Measurements from ENCODE around the gene LRFN5.

Gene LRFN5

DNA sequence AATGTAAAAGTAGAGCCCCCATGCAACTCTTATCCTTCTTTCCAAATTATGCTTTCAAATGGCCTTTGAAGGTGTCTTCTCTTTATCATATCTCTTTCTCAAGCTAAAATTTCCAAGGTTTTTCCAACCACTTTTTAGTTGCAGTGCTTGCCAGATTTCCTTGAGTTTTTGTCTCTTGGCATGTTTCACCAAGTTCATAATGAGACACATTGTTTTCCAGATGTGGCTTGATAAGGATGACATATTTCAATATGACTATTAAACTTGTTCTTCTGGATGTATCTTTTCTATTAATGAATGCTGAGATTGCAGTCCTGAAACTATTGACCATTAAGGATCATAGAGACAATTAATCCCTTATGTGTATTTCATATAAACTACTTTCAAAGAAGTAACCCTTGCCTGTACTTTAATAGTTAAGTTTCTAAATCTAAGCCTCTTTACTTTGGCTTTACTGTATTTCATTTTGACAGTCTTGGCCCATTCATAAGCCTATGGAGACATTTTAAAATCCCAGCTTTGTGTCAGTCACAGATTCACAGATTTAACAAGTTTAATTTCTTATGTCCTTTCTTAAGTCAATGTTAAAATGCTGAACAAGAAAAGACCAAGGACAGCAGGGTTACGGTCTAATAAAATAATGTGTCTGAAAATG lies 151.5 kb downstream of the LRFN5 start:
- H3K27ac ChIP-seq = no peak overlapping the region
- DNase-seq (ENCODE audit: low read depth, low spot score) = no peak

DNA sequence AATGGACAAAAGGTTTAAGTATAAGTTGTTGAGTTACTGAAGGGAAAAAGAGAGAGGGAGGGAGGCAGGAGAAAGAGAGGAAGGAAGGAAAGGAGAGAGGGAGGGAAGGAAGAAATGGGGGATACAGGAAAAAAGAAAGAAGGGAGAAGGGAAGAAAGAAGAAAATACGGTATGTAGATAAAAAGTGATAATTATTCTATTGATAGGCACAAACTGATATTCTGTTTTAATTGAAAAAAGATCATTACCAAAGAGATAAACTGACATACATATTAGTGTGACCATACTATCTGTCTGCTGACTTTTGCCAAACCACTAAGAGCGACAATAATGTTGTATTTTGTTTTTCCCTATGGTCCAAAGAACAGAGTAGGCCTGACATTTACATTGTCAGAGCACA lies 154.5 kb downstream of the LRFN5 start:
- no peak for DNase-seq (ENCODE audit: low read depth, low spot score)
- H3K27ac ChIP-seq = no peak overlapping the region

DNA sequence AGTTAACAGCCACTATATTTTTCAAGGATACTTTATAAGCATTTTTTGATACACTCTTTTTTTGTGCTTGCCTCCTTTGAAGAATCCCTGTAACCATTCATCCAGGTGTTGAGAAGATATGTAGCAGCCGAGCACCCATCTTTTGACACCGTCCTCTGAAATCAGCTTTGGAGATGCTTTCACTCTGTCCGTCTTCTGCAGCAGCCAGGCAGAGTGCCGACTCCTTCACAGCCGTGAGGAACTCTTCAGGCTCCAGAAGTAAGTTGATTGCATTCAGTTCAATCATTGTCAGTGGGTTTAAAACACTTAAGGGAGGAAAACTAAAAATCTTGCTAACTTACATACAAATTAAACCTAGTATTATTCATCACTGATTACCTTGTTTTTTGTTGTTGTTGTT lies 160.1 kb downstream of the LRFN5 start:
- no peak overlapping the region for H3K27ac ChIP-seq
- DNase-seq (ENCODE audit: low read depth, low spot score) = no peak

DNA sequence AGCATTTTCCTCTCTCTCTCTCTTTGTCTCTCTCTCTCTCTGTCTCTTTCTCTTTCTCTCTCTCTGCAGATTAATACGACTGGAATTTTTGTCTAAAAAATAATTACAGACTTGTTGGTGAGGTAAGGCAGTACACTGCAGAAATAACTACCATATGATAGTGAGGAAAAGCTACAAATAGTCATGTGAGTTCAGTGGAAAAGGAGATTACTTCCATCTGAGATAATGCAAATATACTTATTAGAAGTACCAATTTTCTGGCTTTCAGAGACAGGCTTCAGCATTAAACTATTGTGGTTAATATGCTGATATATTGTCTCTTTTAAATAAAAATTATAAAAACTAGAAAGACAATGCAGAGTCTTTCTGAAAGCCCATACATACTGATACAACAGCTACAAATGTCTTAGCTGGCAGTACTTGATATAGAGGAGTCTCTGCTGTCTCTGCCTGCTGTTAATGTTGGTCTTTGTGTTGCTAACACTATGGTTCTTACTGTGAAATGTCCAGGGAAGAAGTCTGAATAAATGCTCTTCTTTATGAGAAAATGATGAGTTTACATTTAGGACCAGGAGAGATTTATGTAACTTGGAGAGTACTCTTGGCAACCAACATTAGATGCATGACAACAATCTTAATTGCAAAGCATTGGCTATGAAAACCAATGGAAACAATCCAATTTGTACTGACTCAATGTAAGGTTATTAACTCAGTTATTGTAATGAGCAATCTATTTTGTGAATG lies 167.0 kb downstream of the LRFN5 start:
- no peak overlapping the region for H3K27ac ChIP-seq
- DNase-seq (ENCODE audit: low read depth, low spot score) = no peak

DNA sequence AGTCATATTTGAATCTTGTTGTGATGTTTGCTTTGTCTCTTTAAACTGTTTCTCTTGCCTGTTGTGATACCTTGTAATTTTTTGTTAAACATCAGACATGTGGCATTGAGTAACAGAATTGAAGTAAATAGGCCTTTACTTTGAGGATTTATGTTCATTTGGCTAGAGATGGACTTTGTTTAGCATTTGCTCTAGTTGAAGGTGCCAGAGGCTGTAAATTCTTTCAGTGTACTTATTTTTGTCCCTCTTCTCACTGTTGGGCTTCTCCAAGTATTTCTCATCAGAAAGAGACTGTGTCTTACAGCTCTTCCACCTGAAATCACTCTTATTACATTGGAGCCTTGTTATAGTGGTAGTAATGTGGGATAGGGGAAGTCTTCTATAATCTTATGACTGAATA lies 175.8 kb downstream of the LRFN5 start:
- H3K27ac ChIP-seq = no peak overlapping the region
- DNase-seq (ENCODE audit: low read depth, low spot score) = no peak

DNA sequence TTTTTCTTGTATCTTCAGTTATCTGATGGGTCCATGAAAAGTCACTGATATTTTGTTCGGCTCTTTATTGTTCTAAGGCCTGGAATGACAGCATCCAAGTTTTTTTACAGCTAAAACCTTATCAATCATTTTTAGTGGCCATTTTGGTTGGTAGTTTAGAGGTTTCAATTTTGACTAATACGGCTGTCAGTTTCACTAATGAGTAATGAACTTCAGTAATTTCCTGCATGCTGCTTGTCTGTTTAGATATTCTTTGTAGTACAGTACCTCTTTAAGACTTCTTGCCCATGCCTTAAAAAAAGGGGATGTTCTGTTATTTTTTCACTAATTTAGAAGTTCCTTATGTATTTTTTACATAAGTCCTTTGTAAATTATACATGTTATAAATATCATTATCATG lies 176.7 kb downstream of the LRFN5 start:
- no peak for DNase-seq (ENCODE audit: low read depth, low spot score)
- no peak overlapping the region for H3K27ac ChIP-seq

DNA sequence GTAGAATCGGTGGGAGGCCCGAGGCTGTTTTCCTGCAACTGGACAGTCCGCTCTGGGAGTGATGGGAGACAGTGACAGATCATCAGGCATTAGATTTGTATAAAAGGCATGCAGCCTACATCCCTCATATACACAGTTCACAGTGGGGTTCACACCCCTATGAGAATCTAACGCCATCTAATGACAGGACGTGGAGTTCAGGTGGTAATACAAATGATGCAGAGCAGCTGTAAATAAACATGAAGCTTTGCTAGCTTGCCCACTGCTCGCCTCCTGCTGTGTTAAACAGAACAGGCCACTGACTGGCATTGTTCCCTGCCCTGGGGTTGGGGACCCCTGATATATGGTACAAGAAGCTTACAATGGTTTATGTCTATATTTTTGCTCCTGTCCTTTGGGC lies 179.0 kb downstream of the LRFN5 start:
- H3K27ac ChIP-seq = no peak overlapping the region
- DNase-seq (ENCODE audit: low read depth, low spot score) = no peak

DNA sequence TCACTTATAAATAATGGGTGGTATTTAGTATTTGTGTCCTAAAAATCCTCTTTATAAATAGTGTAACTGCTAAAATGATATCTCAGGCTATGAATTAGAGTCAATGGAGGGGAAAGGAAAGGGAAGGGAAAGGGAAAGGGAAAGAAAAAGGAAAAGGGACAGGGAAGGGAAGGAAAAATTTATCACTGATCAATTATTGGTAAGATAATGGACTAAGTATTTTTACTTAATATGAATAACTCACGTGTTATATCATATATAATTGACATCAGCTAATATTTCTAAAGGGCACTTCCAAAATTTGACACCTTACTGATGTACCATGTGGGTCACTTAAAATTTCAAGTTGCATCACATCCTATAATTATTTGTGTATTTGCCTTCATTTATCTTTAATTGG lies 193.1 kb downstream of the LRFN5 start:
- H3K27ac ChIP-seq = no peak overlapping the region
- DNase-seq (ENCODE audit: low read depth, low spot score) = no peak

DNA sequence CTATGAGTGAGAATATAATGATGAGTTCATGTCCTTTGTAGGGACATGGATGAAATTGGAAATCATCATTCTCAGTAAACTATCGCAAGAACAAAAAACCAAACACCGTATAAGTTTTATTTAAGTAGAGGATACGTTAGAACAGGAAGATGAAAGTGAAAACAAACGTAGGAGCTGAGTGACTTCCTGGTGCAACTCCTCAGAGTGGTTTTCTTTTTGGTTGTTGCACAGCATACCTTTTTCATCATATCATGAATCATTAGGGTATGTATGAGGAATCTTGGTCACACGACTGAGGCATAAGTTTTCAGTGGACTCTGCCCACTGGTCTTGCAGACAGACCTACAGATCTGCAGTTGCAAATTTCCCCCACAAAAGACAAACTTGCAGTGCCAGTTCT lies 199.0 kb downstream of the LRFN5 start:
- no peak for DNase-seq (ENCODE audit: low read depth, low spot score)
- H3K27ac ChIP-seq = no peak overlapping the region

DNA sequence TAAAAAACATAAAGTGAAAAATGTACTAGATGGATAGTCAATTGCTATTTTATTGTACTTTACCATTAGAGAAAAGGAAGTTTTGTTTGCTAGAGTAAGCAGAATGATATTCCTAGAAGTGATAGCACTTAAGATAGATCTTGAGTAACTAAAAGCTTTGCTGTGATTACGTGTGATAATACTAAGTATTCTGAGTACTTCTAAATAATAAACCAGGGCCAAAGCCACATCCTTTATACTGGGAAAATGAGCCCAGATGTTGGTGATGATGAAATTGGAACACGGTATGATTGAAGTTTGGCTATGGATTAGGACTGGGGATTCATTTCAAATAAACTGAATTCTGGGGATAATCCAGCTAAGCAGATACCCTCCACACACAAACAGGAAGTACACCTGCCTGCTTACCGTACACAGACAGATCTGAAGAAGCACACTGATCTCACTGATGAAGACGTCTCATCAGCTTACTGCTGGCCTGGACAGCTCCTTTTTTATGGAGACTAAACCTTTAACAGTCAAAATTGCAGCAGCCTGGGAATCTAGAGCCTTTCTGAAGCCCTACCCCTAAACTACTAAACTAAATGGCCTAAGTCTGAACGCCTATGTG lies 199.8 kb downstream of the LRFN5 start:
- H3K27ac ChIP-seq = no peak overlapping the region
- no peak for DNase-seq (ENCODE audit: low read depth, low spot score)

DNA sequence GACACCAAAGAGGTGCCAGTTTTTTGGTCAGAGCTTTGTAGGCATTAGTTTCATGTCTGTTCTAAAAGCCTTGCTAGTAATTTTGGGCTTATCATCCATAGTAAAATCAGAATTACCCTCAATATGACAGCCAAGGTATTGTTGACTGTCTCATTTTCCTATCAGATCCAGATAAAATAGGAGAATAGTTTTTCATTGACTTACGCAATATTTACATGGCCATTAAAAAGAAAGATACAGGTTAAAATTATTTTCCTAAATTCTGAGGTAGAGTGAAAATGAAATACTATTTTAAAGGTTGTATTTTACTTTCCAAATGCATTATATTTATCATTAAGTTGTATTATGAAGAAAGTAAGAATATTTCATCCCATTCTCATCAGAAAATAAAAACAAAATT lies 203.7 kb downstream of the LRFN5 start:
- no peak for DNase-seq (ENCODE audit: low read depth, low spot score)
- H3K27ac ChIP-seq = no peak overlapping the region

DNA sequence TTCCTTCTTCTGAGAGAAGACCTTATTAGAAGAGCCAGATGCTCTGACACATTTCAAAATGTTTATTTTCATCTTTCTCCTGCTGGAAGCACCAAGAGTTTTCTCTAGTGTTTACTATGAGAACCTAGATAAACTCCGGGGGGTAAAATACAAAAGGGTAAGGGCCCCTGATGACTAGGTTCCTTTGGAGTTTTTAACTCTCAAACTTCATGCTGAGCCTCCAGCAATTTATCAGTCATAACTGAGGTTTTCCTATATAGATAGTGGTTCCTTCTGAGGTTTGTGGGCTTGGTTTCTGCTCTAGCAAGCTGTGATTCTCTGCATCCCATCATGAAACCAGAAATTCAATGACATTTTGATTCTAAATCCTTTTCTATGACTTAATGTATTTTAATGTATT lies 210.9 kb downstream of the LRFN5 start:
- H3K27ac ChIP-seq = no peak overlapping the region
- DNase-seq (ENCODE audit: low read depth, low spot score) = no peak

DNA sequence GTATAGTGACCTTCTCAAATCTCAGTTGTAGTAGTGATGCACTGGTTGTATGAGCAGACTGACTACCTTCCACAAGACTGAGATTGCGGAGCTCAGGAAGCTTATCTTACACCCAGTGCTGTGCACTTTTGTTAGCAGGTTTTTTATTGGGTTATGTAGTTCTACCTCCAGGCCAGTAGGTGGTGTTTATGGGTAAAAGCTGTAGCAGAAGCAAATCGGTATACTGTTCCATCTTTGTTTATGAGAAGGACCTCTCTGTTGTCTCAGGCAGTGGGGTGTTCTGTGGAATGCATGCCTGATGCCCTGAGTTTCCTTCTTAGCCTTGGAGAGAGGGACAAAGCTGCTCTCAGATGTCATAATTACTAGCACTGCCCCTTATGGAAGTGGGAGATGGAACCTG lies 217.8 kb downstream of the LRFN5 start:
- DNase-seq (ENCODE audit: low read depth, low spot score) = no peak
- no peak overlapping the region for H3K27ac ChIP-seq

DNA sequence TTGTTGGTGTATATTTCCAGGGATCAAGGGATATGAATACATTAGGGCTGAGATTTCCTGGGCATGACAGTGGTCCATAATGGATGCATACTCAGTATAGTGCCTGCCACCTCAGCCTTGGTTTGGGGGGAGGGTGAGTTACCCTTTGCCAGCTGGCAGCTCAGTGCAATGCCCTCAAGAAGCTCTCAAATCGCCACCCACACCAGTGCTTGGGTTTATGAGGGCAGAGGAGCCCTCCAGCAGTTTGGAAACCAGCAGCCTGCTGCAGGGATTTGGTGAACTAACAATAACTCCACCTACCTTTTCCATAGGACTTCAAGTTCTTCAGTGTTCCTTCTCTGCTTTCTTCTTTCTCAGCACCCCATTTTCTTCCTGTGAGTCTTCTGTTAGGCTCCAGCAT lies 218.9 kb downstream of the LRFN5 start:
- DNase-seq (ENCODE audit: low read depth, low spot score) = no peak
- H3K27ac ChIP-seq = no peak overlapping the region

DNA sequence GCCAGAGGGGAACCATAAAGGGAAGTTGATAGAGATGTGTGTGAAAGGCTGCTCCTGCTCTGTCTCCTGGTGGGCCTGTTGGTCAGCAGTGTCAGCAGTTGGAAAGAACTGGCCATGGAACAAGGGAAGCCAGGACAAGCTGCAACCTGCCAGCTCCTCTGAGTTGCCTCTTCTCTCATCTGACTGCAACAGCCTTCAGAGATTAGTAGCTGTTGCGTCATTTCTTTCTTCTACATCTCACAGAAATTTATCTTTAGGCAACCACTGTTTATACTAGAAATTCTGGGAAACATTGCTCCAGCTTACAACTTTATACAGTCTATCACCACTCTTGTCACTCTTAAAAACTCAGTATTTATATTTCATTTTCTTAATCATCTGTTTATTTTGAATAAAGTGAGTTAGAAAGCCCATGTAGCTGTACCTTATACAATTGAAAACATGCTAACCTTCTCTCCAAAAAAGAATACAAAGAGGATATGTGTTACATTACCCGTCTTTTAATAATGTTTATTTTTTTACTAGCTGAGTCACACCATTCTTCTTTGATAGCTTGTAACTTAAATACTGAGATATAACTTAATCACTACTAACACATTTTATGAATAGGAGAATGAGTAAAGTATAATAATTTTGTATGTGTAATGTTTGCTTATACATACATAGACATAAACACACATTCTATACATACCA lies 224.2 kb downstream of the LRFN5 start:
- H3K27ac ChIP-seq = peak overlapping the region; percentile 92
- DNase-seq (ENCODE audit: low read depth, low spot score) = peak; percentile 29

DNA sequence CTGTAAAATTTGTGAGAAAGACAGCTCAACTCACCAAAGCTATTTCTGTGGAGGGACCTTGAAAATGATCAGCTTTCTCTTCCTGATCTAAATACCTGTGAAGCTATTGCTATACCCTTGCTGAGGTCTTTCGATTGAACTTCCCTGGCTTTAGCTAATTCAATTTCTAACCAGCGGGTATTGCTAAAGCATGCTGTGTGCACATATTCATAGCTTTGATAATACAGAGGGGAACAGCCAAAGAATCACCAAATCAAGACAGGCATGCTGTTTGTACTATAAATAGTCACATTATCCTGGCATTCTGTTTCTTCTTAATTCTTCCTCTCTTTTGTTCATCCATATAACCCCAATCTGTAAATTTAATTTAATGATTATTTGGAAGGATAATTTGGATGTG lies 233.0 kb downstream of the LRFN5 start:
- no peak for DNase-seq (ENCODE audit: low read depth, low spot score)
- H3K27ac ChIP-seq = no peak overlapping the region

DNA sequence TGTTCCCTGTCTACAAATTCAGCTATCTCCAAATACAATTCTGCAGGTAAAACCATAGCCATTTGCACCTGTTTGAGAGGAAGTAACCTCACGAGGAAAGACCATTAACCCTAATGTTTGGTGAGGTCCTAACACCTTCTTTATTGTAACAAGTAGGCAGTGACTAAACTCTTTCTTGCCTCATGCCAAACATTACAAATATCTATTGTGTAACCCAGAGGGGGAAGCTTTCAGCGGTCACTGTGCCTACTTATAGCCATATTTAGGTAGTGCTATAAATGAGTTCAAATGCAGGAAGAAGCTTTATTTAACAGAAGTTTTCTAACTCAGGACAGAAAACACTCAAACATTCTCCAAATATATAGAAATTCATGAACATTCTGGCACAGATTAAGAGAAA lies 252.7 kb downstream of the LRFN5 start:
- H3K27ac ChIP-seq = no peak overlapping the region
- DNase-seq (ENCODE audit: low read depth, low spot score) = no peak

DNA sequence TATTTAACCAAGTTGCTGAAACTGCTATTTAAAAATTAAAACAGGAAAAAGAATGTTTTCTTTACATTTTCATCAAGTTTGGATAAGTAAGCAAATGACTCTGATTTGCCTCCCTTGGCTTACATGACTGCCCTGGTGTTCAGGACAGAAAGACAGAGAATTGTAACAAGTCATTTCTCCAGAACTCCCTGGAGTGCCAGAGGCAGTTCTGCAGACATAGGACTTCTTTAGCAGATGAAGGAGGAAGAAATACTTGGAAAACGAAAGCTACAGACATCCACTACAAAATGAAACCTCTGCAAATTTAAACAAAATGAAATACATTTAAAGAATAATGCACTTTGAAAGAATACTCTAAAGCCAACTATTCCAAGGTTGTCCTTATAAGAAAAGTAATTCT lies 253.9 kb downstream of the LRFN5 start:
- H3K27ac ChIP-seq = no peak overlapping the region
- DNase-seq (ENCODE audit: low read depth, low spot score) = no peak

DNA sequence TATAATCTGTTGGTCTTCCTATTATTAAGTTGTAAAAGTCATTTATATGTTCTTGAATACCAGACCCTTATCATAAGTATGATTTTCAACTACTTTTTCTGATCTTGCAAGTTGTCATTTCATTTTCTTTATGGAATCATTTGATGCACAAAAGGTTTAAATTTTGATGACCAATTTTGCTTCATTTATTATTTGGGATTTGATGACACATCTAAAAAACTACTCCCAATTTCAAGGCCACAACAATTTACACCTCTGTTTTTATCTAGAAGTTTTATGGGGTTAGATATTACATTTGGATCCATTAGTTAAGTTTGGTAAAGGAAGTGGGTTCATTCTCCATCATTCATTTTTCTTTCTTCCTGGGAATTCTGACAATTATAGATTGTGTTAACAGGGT lies 259.2 kb downstream of the LRFN5 start:
- no peak for DNase-seq (ENCODE audit: low read depth, low spot score)
- H3K27ac ChIP-seq = no peak overlapping the region

DNA sequence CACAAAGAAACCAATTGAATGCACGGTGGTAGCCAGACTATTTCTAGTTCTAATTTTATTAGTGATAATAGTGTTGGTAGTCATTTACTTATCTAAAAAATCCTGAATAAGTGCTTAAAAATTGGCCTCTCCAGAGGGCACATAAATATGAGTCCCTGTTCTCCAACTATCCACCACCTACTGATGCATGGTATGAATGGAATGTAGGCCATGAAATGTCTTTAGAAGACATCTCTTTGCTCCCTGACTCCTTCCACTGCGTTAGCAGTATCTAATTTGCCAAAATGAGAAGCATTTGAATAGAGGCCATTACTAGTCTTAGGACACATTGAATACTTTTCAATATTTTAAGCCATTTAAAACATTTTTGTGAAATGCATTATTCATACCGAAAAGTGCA lies 261.7 kb downstream of the LRFN5 start:
- DNase-seq (ENCODE audit: low read depth, low spot score) = no peak
- H3K27ac ChIP-seq = no peak overlapping the region

DNA sequence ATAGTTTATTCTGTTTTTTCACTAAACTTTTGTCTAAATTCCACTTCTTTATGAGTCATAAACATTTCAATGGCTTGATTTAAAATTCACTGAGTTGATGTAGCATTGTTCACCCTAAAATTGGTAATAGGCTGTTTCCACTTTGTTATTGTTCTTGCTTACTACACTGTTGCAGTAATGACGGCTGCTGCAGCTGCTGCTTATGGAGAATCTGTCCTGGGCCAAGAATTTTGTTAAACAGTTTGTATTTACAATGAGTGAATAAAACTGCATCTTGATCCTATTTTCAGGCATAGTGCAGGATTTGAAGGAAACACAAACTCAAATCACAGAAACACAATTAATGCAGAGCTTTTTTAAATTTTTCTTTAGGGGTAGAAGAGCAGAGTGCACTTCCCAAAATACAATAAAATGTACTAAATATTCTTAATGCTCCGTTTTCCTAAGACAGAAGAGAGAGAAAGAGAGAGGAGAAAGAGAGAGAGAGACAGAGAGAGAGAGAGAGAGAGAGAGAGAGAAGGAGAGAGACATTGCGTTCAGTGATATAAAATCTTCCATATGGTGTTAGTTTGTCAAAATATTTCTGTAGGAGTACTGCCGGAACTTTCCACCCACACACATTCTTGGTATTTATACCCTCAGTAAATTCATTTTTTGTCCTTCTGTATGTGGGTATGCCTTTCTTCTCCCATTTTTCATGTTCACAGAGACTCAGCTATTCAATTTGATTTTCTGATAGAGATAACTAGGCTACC lies 266.4 kb downstream of the LRFN5 start:
- H3K27ac ChIP-seq = no peak overlapping the region
- no peak for DNase-seq (ENCODE audit: low read depth, low spot score)
